ENCODE results near the gene PLEKHG7.
"Not testable (repeated sequence)": the region's sequence is repeated elsewhere in the genome, so short reads cannot be mapped to it uniquely, and the experiment has no call there.

Gene PLEKHG7

GRCh38 chr12:92702754-92703679, at the start of gene PLEKHG7:
Gene PLEKHG7 (plus strand): TSS chr12:92702989. CDS start chr12:92706632, 3,643 bp downstream.
- H3K36me3 Mint-ChIP-seq (ENCODE audit: low read depth) = no peaks in the 10 kb centered on the region
- no peak within 1 kb of the TSS for H3K4me3 Mint-ChIP-seq
- H3K27me3 Mint-ChIP-seq (ENCODE audit: low read depth) = no peaks in the 10 kb centered on the region
- peaks cover under 1% of the 10 kb centered on the region for H3K9me3 Mint-ChIP-seq
- H3K27ac Mint-ChIP-seq = no peak within 1 kb of the TSS
- no peak for DNase-seq (ENCODE audit: low spot score)
- peaks cover 2% of the 10 kb centered on the region for H3K4me1 Mint-ChIP-seq (ENCODE audit: low read depth)

GRCh38 chr12:92654256-92654655, 48.5 kb upstream of the PLEKHG7 start:
- H3K9me3 Mint-ChIP-seq; H3K27me3 Mint-ChIP-seq (ENCODE audit: low read depth); DNase-seq (ENCODE audit: low spot score); H3K27ac Mint-ChIP-seq; H3K36me3 Mint-ChIP-seq (ENCODE audit: low read depth); H3K4me1 Mint-ChIP-seq (ENCODE audit: low read depth); H3K4me3 Mint-ChIP-seq: not testable (repeated sequence)

GRCh38 chr12:92654929-92655328, 47.9 kb upstream of the PLEKHG7 start:
- no peaks in the 10 kb centered on the region for H3K27me3 Mint-ChIP-seq (ENCODE audit: low read depth)
- H3K4me3 Mint-ChIP-seq = no peak overlapping the region
- no peak overlapping the region for H3K27ac Mint-ChIP-seq
- no peaks in the 10 kb centered on the region for H3K36me3 Mint-ChIP-seq (ENCODE audit: low read depth)
- H3K4me1 Mint-ChIP-seq (ENCODE audit: low read depth) = peaks cover 2% of the 10 kb centered on the region
- H3K9me3 Mint-ChIP-seq = no peaks in the 10 kb centered on the region
- no peak for DNase-seq (ENCODE audit: low spot score)

GRCh38 chr12:92656911-92657310, 45.9 kb upstream of the PLEKHG7 start:
- no peak overlapping the region for H3K4me3 Mint-ChIP-seq
- H3K27ac Mint-ChIP-seq = no peak overlapping the region
- DNase-seq (ENCODE audit: low spot score) = no peak
- H3K9me3 Mint-ChIP-seq = no peaks in the 10 kb centered on the region
- no peaks in the 10 kb centered on the region for H3K4me1 Mint-ChIP-seq (ENCODE audit: low read depth)
- H3K27me3 Mint-ChIP-seq (ENCODE audit: low read depth) = no peaks in the 10 kb centered on the region
- H3K36me3 Mint-ChIP-seq (ENCODE audit: low read depth) = no peaks in the 10 kb centered on the region

GRCh38 chr12:92657770-92658169, 45.0 kb upstream of the PLEKHG7 start:
- Mint-ChIP-seq H3K9me3 (no peaks in the 10 kb centered on the region), H3K27ac (no peak overlapping the region), H3K27me3 (ENCODE audit: low read depth) (no peaks in the 10 kb centered on the region), H3K4me3 (no peak overlapping the region), H3K4me1 (ENCODE audit: low read depth) (no peaks in the 10 kb centered on the region), H3K36me3 (ENCODE audit: low read depth) (no peaks in the 10 kb centered on the region)
- no peak for DNase-seq (ENCODE audit: low spot score)

GRCh38 chr12:92658611-92659010, 44.2 kb upstream of the PLEKHG7 start:
- H3K9me3 Mint-ChIP-seq = no peaks in the 10 kb centered on the region
- no peaks in the 10 kb centered on the region for H3K36me3 Mint-ChIP-seq (ENCODE audit: low read depth)
- no peak overlapping the region for H3K27ac Mint-ChIP-seq
- H3K27me3 Mint-ChIP-seq (ENCODE audit: low read depth) = no peaks in the 10 kb centered on the region
- no peak overlapping the region for H3K4me3 Mint-ChIP-seq
- no peaks in the 10 kb centered on the region for H3K4me1 Mint-ChIP-seq (ENCODE audit: low read depth)
- no peak for DNase-seq (ENCODE audit: low spot score)

- Mint-ChIP-seq H3K27ac (no peak overlapping the region), H3K4me3 (no peak overlapping the region), H3K9me3 (no peaks in the 10 kb centered on the region), H3K27me3 (ENCODE audit: low read depth) (no peaks in the 10 kb centered on the region), H3K4me1 (ENCODE audit: low read depth) (no peaks in the 10 kb centered on the region), H3K36me3 (ENCODE audit: low read depth) (no peaks in the 10 kb centered on the region)
- no peak for DNase-seq (ENCODE audit: low spot score)
Measured at GRCh38 chr12:92661269-92661668, 41.5 kb upstream of the PLEKHG7 start.

GRCh38 chr12:92665496-92665895, 37.3 kb upstream of the PLEKHG7 start:
- H3K4me3 Mint-ChIP-seq = no peak overlapping the region
- H3K4me1 Mint-ChIP-seq (ENCODE audit: low read depth) = no peaks in the 10 kb centered on the region
- no peaks in the 10 kb centered on the region for H3K36me3 Mint-ChIP-seq (ENCODE audit: low read depth)
- no peaks in the 10 kb centered on the region for H3K9me3 Mint-ChIP-seq
- H3K27me3 Mint-ChIP-seq (ENCODE audit: low read depth) = peaks cover 2% of the 10 kb centered on the region
- no peak for DNase-seq (ENCODE audit: low spot score)
- no peak overlapping the region for H3K27ac Mint-ChIP-seq

- H3K4me3 Mint-ChIP-seq = no peak overlapping the region
- H3K27ac Mint-ChIP-seq = no peak overlapping the region
- no peaks in the 10 kb centered on the region for H3K4me1 Mint-ChIP-seq (ENCODE audit: low read depth)
- peaks cover 2% of the 10 kb centered on the region for H3K27me3 Mint-ChIP-seq (ENCODE audit: low read depth)
- no peaks in the 10 kb centered on the region for H3K36me3 Mint-ChIP-seq (ENCODE audit: low read depth)
- no peak for DNase-seq (ENCODE audit: low spot score)
- H3K9me3 Mint-ChIP-seq = no peaks in the 10 kb centered on the region
Measured at GRCh38 chr12:92668739-92669138, 34.0 kb upstream of the PLEKHG7 start.

GRCh38 chr12:92671524-92671923, 31.3 kb upstream of the PLEKHG7 start:
- not testable (repeated sequence) for H3K9me3 Mint-ChIP-seq; H3K4me3 Mint-ChIP-seq; H3K27ac Mint-ChIP-seq; DNase-seq (ENCODE audit: low spot score); H3K27me3 Mint-ChIP-seq (ENCODE audit: low read depth); H3K4me1 Mint-ChIP-seq (ENCODE audit: low read depth); H3K36me3 Mint-ChIP-seq (ENCODE audit: low read depth)

GRCh38 chr12:92673756-92674155, 29.0 kb upstream of the PLEKHG7 start:
- no peaks in the 10 kb centered on the region for H3K27me3 Mint-ChIP-seq (ENCODE audit: low read depth)
- no peak overlapping the region for H3K27ac Mint-ChIP-seq
- no peaks in the 10 kb centered on the region for H3K4me1 Mint-ChIP-seq (ENCODE audit: low read depth)
- H3K4me3 Mint-ChIP-seq = no peak overlapping the region
- H3K36me3 Mint-ChIP-seq (ENCODE audit: low read depth) = no peaks in the 10 kb centered on the region
- H3K9me3 Mint-ChIP-seq = no peaks in the 10 kb centered on the region
- DNase-seq (ENCODE audit: low spot score) = no peak

GRCh38 chr12:92674500-92674899, 28.3 kb upstream of the PLEKHG7 start:
- no peaks in the 10 kb centered on the region for H3K27me3 Mint-ChIP-seq (ENCODE audit: low read depth)

GRCh38 chr12:92675092-92675865, 27.5 kb upstream of the PLEKHG7 start:
- no peaks in the 10 kb centered on the region for H3K9me3 Mint-ChIP-seq
- no peak overlapping the region for H3K4me3 Mint-ChIP-seq
- DNase-seq (ENCODE audit: low spot score) = no peak
- H3K27ac Mint-ChIP-seq = no peak overlapping the region
- H3K27me3 Mint-ChIP-seq (ENCODE audit: low read depth) = no peaks in the 10 kb centered on the region
- H3K4me1 Mint-ChIP-seq (ENCODE audit: low read depth) = no peaks in the 10 kb centered on the region
- no peaks in the 10 kb centered on the region for H3K36me3 Mint-ChIP-seq (ENCODE audit: low read depth)

More at GRCh38 chr12:92674500-92674899, 28.3 kb upstream of the PLEKHG7 start:
- H3K36me3 Mint-ChIP-seq (ENCODE audit: low read depth) = no peaks in the 10 kb centered on the region
- H3K4me1 Mint-ChIP-seq (ENCODE audit: low read depth) = no peaks in the 10 kb centered on the region
- no peak overlapping the region for H3K27ac Mint-ChIP-seq
- H3K9me3 Mint-ChIP-seq = no peaks in the 10 kb centered on the region
- DNase-seq (ENCODE audit: low spot score) = no peak
- H3K4me3 Mint-ChIP-seq = no peak overlapping the region

- Mint-ChIP-seq H3K27ac (no peak overlapping the region), H3K4me1 (ENCODE audit: low read depth) (no peaks in the 10 kb centered on the region)
Measured at GRCh38 chr12:92676710-92677109, 26.1 kb upstream of the PLEKHG7 start.

More at GRCh38 chr12:92676710-92677109, 26.1 kb upstream of the PLEKHG7 start:
- Mint-ChIP-seq H3K27me3 (ENCODE audit: low read depth) (no peaks in the 10 kb centered on the region), H3K4me3 (no peak overlapping the region), H3K36me3 (ENCODE audit: low read depth) (no peaks in the 10 kb centered on the region), H3K9me3 (no peaks in the 10 kb centered on the region)
- no peak for DNase-seq (ENCODE audit: low spot score)
